Breast epithelium (tissue), 4 donors: Measurements from ENCODE around the gene TAS2R31. TPM values are rescaled to one million over a fixed set of nuclear protein-coding genes. Genes with fewer than 3 reads are reported as not detected.

Source experiments
- DNase-seq, 2 donors: peaks; one replicate each; pipeline ENCODE4 v3.0.0-alpha.2; 2019; ENCODE audit warnings: low spot score in 2 of 2
- H3K27ac ChIP-seq, 2 donors: fragments of 200-600 bp; sonication (generic) in 1 of 2; one replicate each; pipeline ENCODE4 v1.5.1; 2016 to 2019; ENCODE audit warnings: mild to moderate bottlenecking in 1 of 2
- H3K27me3 ChIP-seq, 2 donors: fragments of 200-600 bp; sonication (generic) in 1 of 2; one replicate each; pipeline versions ENCODE4 v1.5.1 to v1.6.0; 2017 to 2019; ENCODE audit warnings: control low read depth in 1 of 2, mild to moderate bottlenecking in 1 of 2
- H3K36me3 ChIP-seq: fragments of 200-600 bp; one replicate; pipeline ENCODE4 v1.5.1; 2019
- H3K4me1 ChIP-seq, 2 donors: fragments of 200-600 bp; sonication (generic); one replicate each; pipeline ENCODE4 v1.5.1; 2016 to 2019; ENCODE audit warnings: control low read depth in 1 of 2
- H3K4me3 ChIP-seq, 3 donors: fragments of 200-600 bp; sonication (generic); 1 replicate in 2 of 3; 2 replicates in 1 of 3; pipeline ENCODE4 v1.5.1; 2016 to 2019; ENCODE audit warnings: mild to moderate bottlenecking in 3 of 3, moderate library complexity in 2 of 3
- H3K9me3 ChIP-seq, 2 donors: fragments of 200-600 bp; sonication (generic) in 1 of 2; one replicate each; pipeline ENCODE4 v1.5.1; 2016 to 2019; ENCODE audit warnings: control low read depth in 1 of 2
- CTCF ChIP-seq, 3 donors: fragments of 450-650 bp; IDR thresholded peaks; one replicate each; pipeline ENCODE4 v1.5.1; 2016 to 2017; ENCODE audit warnings: antibody characterized with exemption in 3 of 3, mild to moderate bottlenecking in 3 of 3, moderate library complexity in 3 of 3
- POLR2A ChIP-seq: fragments of 450-650 bp; IDR thresholded peaks from one replicate; pipeline ENCODE4 v1.6.1; 2016; ENCODE audit warnings: antibody characterized with exemption, mild to moderate bottlenecking, moderate library complexity
- POLR2AphosphoS5 ChIP-seq, 3 donors: sonication (generic); formaldehyde crosslinking; IDR thresholded peaks; one replicate each; pipeline ENCODE4 v1.6.1; 2017; ENCODE audit warnings: antibody characterized with exemption in 3 of 3
- intact Hi-C: fragments of 100-400 bp; cut with DNase I; formaldehyde crosslinking; loops from one replicate; pipeline ENCODE4 v1.15.1; 2023; ENCODE audit warnings: low total_unique reads
- total RNA-seq, 3 donors: library from RNA; depleted of rRNA; stranded (reverse); fragments of >200 nt; gene quantifications; one replicate each; pipeline ENCODE4 v1.1.0, GENCODE V29; 2016

TAS2R31 gene
- total RNA-seq, 3 donors from 2014 or later = 6.1 to 8.2 (median 6.9) TPM

- no peak overlapping the region for H3K27ac ChIP-seq
- no peaks in the 10 kb centered on the region for H3K4me1 ChIP-seq
- intact Hi-C loops = no loop called here
- H3K9me3 ChIP-seq = no peaks in the 10 kb centered on the region
- DNase-seq = no peak
- H3K27me3 ChIP-seq = no peaks in the 10 kb centered on the region
- no peaks in the 10 kb centered on the region for H3K36me3 ChIP-seq
- H3K4me3 ChIP-seq = no peak overlapping the region
- no peak for TF ChIP-seq POLR2A
- no peak for TF ChIP-seq POLR2AphosphoS5 (IDR thresholded peaks at IDR 0.05)
- TF ChIP-seq CTCF (IDR thresholded peaks at IDR 0.05) = no peak
These were observed 14.3 kb downstream of the TAS2R31 start for GRCh38 chr12:11016937-11017336.

- intact Hi-C loops = no loop called here
These were observed 15.3 kb downstream of the TAS2R31 start for GRCh38 chr12:11015775-11016430.

GRCh38 chr12:11014234-11014633 lies 17.0 kb downstream of the TAS2R31 start:
- Histone ChIP-seq H3K27ac (no peak overlapping the region), H3K4me1 (no peaks in the 10 kb centered on the region), H3K36me3 (no peaks in the 10 kb centered on the region), H3K9me3 (no peaks in the 10 kb centered on the region), H3K4me3 (no peak overlapping the region), H3K27me3 (no peaks in the 10 kb centered on the region)
- DNase-seq = no peak
- no peak for TF ChIP-seq POLR2AphosphoS5 (IDR thresholded peaks at IDR 0.05)
- no peak for TF ChIP-seq CTCF (IDR thresholded peaks at IDR 0.05)
- TF ChIP-seq POLR2A = no peak
- intact Hi-C loops = no loop called here

More at GRCh38 chr12:11015775-11016430, 15.3 kb downstream of the TAS2R31 start:
- TF ChIP-seq CTCF (IDR thresholded peaks at IDR 0.05) = no peak
- TF ChIP-seq POLR2A = no peak
- no peak for TF ChIP-seq POLR2AphosphoS5 (IDR thresholded peaks at IDR 0.05)
- H3K9me3 ChIP-seq = no peaks in the 10 kb centered on the region
- H3K4me3 ChIP-seq = no peak overlapping the region
- DNase-seq = no peak
- no peaks in the 10 kb centered on the region for H3K36me3 ChIP-seq
- H3K4me1 ChIP-seq = no peaks in the 10 kb centered on the region
- H3K27ac ChIP-seq = no peak overlapping the region
- H3K27me3 ChIP-seq = no peaks in the 10 kb centered on the region

- H3K27me3 ChIP-seq = no peaks in the 10 kb centered on the region
- no peak for DNase-seq
- no peaks in the 10 kb centered on the region for H3K4me1 ChIP-seq
- H3K4me3 ChIP-seq = no peak overlapping the region
- TF ChIP-seq POLR2AphosphoS5 (IDR thresholded peaks at IDR 0.05) (no peak), POLR2A (no peak), CTCF (IDR thresholded peaks at IDR 0.05) (no peak)
- H3K9me3 ChIP-seq = no peaks in the 10 kb centered on the region
- no peaks in the 10 kb centered on the region for H3K36me3 ChIP-seq
- intact Hi-C loops = loop anchor here (10.0 kb wide), 1 partner anchor 663 kb away; no protein-coding TSS in a partner anchor
- no peak overlapping the region for H3K27ac ChIP-seq
These were observed 23.6 kb downstream of the TAS2R31 start for GRCh38 chr12:11007608-11008007.

GRCh38 chr12:10998204-10998603 lies 33.0 kb downstream of the TAS2R31 start, which contains the start of gene TAS2R20:
Gene TAS2R20, minus strand, starts transcription at chr12:10998304. Its CDS starts 429 bp downstream, at chr12:10997875.
- Histone ChIP-seq H3K27ac (no peak within 1 kb of the TSS), H3K27me3 (no peaks in the 10 kb centered on the region), H3K4me1 (no peaks in the 10 kb centered on the region), H3K36me3 (no peaks in the 10 kb centered on the region), H3K4me3 (no peak within 1 kb of the TSS), H3K9me3 (no peaks in the 10 kb centered on the region)
- no peak for DNase-seq
- intact Hi-C loops = no loop called here
- TF ChIP-seq POLR2AphosphoS5 (IDR thresholded peaks at IDR 0.05) (no peak), POLR2A (no peak)
